Spleen (tissue), 7 donors: ENCODE results near the gene CRYBG3.

Experiments
- POLR2AphosphoS5 ChIP-seq, 3 donors: sonication (generic); formaldehyde crosslinking; IDR thresholded peaks; one replicate each; pipeline ENCODE4 v1.5.1; 2017; ENCODE audit warnings: antibody characterized with exemption in 3 of 3
- TF ChIP-seq, protein P1 (sequence below), 11 experiments: fragments of 200-600 bp in 7 of 11; fragments of 450-650 bp in 4 of 11; sonication (generic) in 4 of 11; IDR thresholded peaks in 8 of 11; conservative IDR thresholded peaks in 3 of 11; 1 replicate in 7 of 11; 2 replicates in 4 of 11; pipeline versions ENCODE4 v1.4.0 to v1.8.0; 2016 to 2021; ENCODE audit warnings: antibody characterized with exemption in 11 of 11, inconsistent platforms in 4 of 11, mild to moderate bottlenecking in 1 of 11
- donor health status: DM: no; HTN: no; CAD: no; lungs with moderate emphysema.
- donor health status: DM: no; HTN: no; CAD: no.
- donor health status: DM: no; HTN: no; CAD: no.

DNA sequence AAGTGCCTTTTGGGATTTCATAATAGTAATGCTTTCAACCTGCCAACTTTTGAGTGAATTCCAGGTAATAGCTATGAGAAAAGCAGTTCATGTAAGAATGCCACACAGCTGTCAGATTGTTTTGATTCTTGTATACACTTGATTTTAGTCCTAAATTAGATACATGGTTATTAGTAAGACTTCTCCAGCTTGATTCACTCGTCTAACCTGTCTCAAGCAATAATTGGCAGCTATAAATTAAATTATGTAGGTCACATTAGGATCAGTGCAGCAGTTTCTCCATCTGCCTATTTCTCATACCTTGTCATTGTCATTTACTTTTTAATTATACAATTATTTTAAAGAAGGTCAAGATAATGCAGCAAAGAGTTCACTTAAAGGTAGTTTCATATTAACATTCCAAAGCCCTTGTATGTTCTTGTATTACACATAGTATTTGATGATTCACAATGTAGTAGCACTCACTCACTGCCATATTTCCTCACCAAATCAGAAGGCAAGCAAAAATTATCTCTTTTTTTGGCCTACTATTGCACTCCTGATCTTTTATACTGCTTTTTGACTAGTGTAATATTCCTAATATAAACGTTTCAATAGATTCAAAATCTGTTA lies 10.9 kb upstream of the CRYBG3 start:
- TF ChIP-seq, protein P1, sequence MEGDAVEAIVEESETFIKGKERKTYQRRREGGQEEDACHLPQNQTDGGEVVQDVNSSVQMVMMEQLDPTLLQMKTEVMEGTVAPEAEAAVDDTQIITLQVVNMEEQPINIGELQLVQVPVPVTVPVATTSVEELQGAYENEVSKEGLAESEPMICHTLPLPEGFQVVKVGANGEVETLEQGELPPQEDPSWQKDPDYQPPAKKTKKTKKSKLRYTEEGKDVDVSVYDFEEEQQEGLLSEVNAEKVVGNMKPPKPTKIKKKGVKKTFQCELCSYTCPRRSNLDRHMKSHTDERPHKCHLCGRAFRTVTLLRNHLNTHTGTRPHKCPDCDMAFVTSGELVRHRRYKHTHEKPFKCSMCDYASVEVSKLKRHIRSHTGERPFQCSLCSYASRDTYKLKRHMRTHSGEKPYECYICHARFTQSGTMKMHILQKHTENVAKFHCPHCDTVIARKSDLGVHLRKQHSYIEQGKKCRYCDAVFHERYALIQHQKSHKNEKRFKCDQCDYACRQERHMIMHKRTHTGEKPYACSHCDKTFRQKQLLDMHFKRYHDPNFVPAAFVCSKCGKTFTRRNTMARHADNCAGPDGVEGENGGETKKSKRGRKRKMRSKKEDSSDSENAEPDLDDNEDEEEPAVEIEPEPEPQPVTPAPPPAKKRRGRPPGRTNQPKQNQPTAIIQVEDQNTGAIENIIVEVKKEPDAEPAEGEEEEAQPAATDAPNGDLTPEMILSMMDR (IDR thresholded peaks at IDR 0.05 in 8 of 11, conservative IDR thresholded peaks at IDR 0.05 in 3 of 11) = no peak
- TF ChIP-seq POLR2AphosphoS5 (IDR thresholded peaks at IDR 0.05) = no peak
